K562 (cell line): ENCODE data around the gene TRNAU1AP. TPM values are rescaled to one million over a fixed set of nuclear protein-coding genes. Genes with fewer than 3 reads are reported as not detected.

ENCODE experiments used
- CBX3 ChIP-seq, 2 experiments: IDR thresholded peaks; 1 replicate in 1 of 2; 2 replicates in 1 of 2; pipeline ENCODE4 v1.6.1; 2012; ENCODE audit warnings: inconsistent platforms in 2 of 2, low read length in 2 of 2, borderline replicate concordance in 1 of 2, control low read depth in 1 of 2
- CREBBP ChIP-seq: IDR thresholded peaks from one replicate; pipeline ENCODE4 v1.6.1; 2012; ENCODE audit warnings: low read depth, mild to moderate bottlenecking, control low read depth, inconsistent platforms, low read length
- ETV6 ChIP-seq, 3 experiments: fragments of 150-350 bp in 1 of 3; sonication (generic) in 1 of 3; formaldehyde crosslinking in 1 of 3; IDR thresholded peaks; 2 replicates each; pipeline versions ENCODE4 v1.6.1 to v1.8.0; 2014 to 2022; ENCODE audit warnings: borderline replicate concordance in 2 of 3, low read depth in 2 of 3, antibody characterized with exemption in 1 of 3, low read length in 1 of 3, mild to moderate bottlenecking in 1 of 3, missing genetic modification reagents in 1 of 3
- IFI16 ChIP-seq: fragments of 250-450 bp; sonication (Bioruptor Pico); IDR thresholded peaks from 2 replicates; pipeline ENCODE4 v2.1.2; 2022; ENCODE audit warnings: mild to moderate bottlenecking, inconsistent platforms
- KLF16 ChIP-seq: IDR thresholded peaks from 2 replicates; pipeline ENCODE4 v1.6.1; 2016; ENCODE audit warnings: antibody characterized with exemption
- MEF2D ChIP-seq: conservative IDR thresholded peaks from 2 replicates; pipeline ENCODE4 v1.6.1; 2016; ENCODE audit warnings: low read depth, missing genetic modification characterization, missing compliant biosample characterization
- NFXL1 ChIP-seq: fragments of 450-650 bp; formaldehyde crosslinking; IDR thresholded peaks from 2 replicates; pipeline ENCODE4 v1.4.0; 2021; ENCODE audit warnings: mild to moderate bottlenecking
- NR3C1 ChIP-seq: sonication (generic); formaldehyde crosslinking; IDR thresholded peaks from 2 replicates; pipeline ENCODE4 v1.8.1; 2022; ENCODE audit warnings: missing genetic modification reagents
- TBP ChIP-seq: optimal IDR thresholded peaks from 2 replicates; pipeline ENCODE3; 2011; ENCODE audit warnings: low read depth, low read length, improper control_type of control experiment
- THRAP3 ChIP-seq: fragments of 450-650 bp; IDR thresholded peaks from 2 replicates; pipeline ENCODE4 v1.6.1; 2016; ENCODE audit warnings: mild to moderate bottlenecking, inconsistent platforms, borderline replicate concordance
- ZNF175 ChIP-seq: fragments of 200-800 bp; sonication (Bioruptor generic); IDR thresholded peaks from 2 replicates; pipeline ENCODE4 v1.6.1; 2016; ENCODE audit warnings: low read depth, mild to moderate bottlenecking, missing genetic modification characterization, missing compliant biosample characterization
- ZNF778 ChIP-seq: fragments of 450-650 bp; formaldehyde crosslinking; IDR thresholded peaks from 2 replicates; pipeline ENCODE4 v1.4.0; 2020; ENCODE audit warnings: mild to moderate bottlenecking, moderate library complexity
- polyA plus RNA-seq, 8 experiments: library from polyadenylated mRNA; depleted of rRNA in 4 of 8; stranded (reverse) in 5 of 8; unstranded in 3 of 8; fragments of >200 nt; fragmentation: Nextera tagmentation in 2 of 8; fragmentation: Illumina TruSeq in 1 of 8; extraction: Ambion mirVana in 2 of 8; extraction: Trizol in 1 of 8; gene quantifications; 2 replicates each; pipeline versions ENCODE4 v1.2.1 to v1.2.3, GENCODE V29; 2011 to 2014; ENCODE audit warnings: inconsistent platforms in 1 of 8, missing spikeins in 1 of 8
- total RNA-seq, 7 experiments: library from RNA; depleted of rRNA in 6 of 7; stranded (reverse); fragments of >200 nt in 6 of 7; fragmentation: Illumina TruSeq in 2 of 7; extraction: Trizol in 2 of 7; gene quantifications; 2 replicates each; pipeline versions ENCODE4 v1.2.1 to v1.2.3, GENCODE V29; 2011 to 2021; ENCODE audit warnings: low replicate concordance in 1 of 7
- TF ChIP-seq, protein P1 (sequence below): sonication (generic); IDR thresholded peaks from 2 replicates; pipeline ENCODE4 v1.6.1; 2016
- TF ChIP-seq, protein P2 (sequence below): fragments of 250-450 bp; sonication (Bioruptor Pico); IDR thresholded peaks from 2 replicates; pipeline ENCODE4 v1.4.0; 2020; ENCODE audit warnings: borderline replicate concordance
- TF ChIP-seq, protein P3 (sequence below), 3 experiments: IDR thresholded peaks in 2 of 3; conservative IDR thresholded peaks in 1 of 3; 2 replicates each; pipeline ENCODE4 v1.5.1; 2011 to 2012; ENCODE audit warnings: low read length in 3 of 3, mild to moderate bottlenecking in 3 of 3, control low read depth in 2 of 3, improper control_type of control experiment in 1 of 3, inconsistent platforms in 1 of 3, low read depth in 1 of 3, mixed read lengths in 1 of 3, moderate library complexity in 1 of 3; ENCODE audit not compliant: insufficient read depth in 2 of 3
- TF ChIP-seq, protein P4 (sequence below): fragments of 250-450 bp; sonication (Bioruptor Pico); IDR thresholded peaks from 2 replicates; pipeline ENCODE4 v1.5.1; 2021; ENCODE audit warnings: mild to moderate bottlenecking
- TF ChIP-seq, protein P5 (sequence below), 2 experiments: IDR thresholded peaks; 2 replicates each; pipeline ENCODE4 v1.6.1; 2011; ENCODE audit warnings: borderline replicate concordance in 1 of 2, control low read depth in 1 of 2, low read depth in 1 of 2, low read length in 1 of 2, mild to moderate bottlenecking in 1 of 2, mixed read lengths in 1 of 2, moderate library complexity in 1 of 2; ENCODE audit not compliant: insufficient read depth in 1 of 2, insufficient read length in 1 of 2, poor library complexity in 1 of 2, severe bottlenecking in 1 of 2; ENCODE audit errors: extremely low read depth in 1 of 2
- TF ChIP-seq, protein P6 (sequence below): sonication (generic); formaldehyde crosslinking; IDR thresholded peaks from 2 replicates; pipeline ENCODE4 v1.8.1; 2022; ENCODE audit warnings: missing genetic modification reagents

The TRNAU1AP gene
- total and polyA plus RNA-seq, 9 of the 15 experiments (the other 6 are each of a cell fraction or from before 2014, with no cell fraction given) = 34.9 to 110 (median 46.3) TPM

DNA sequence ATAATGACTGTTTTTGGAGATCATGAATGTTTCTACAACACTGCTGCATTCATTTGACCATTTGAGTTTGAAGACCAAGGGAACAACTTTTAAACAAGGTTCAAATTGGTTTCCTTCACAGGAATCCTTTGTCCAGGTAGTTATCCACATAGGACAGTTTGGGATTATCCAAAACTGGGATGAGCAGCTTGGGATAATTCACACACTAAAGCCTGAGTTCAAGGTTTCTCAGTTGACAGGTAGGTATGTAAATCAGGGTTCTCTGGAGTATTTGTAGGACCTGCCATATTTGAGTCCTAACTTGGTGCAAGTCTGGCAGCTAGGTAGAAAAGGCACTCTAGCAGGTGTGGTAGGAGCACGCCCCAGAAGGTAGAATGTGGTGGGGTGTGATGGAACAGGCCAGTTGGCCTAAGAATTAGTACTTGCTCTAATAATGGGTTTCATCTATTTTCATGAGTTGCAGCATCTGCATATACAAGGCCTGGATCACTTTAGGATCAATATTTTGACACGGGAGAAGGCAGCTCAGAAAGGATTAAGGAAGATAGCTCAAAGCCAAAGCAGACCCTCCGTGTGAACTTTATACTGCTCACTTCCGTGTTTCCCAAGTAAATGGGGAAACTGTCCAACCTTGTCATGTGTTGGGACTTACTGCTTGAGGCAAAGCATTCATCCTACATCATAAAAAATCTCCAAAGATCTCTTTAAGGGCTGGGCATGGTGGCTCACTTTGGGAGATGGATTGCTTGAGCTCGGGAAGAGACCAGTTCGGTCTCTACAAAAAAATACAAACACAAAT is 25.1 kb downstream of the TRNAU1AP start (continued):
- TF ChIP-seq, protein P1, sequence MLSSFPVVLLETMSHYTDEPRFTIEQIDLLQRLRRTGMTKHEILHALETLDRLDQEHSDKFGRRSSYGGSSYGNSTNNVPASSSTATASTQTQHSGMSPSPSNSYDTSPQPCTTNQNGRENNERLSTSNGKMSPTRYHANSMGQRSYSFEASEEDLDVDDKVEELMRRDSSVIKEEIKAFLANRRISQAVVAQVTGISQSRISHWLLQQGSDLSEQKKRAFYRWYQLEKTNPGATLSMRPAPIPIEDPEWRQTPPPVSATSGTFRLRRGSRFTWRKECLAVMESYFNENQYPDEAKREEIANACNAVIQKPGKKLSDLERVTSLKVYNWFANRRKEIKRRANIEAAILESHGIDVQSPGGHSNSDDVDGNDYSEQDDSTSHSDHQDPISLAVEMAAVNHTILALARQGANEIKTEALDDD = no peak
- TF ChIP-seq, protein P2, sequence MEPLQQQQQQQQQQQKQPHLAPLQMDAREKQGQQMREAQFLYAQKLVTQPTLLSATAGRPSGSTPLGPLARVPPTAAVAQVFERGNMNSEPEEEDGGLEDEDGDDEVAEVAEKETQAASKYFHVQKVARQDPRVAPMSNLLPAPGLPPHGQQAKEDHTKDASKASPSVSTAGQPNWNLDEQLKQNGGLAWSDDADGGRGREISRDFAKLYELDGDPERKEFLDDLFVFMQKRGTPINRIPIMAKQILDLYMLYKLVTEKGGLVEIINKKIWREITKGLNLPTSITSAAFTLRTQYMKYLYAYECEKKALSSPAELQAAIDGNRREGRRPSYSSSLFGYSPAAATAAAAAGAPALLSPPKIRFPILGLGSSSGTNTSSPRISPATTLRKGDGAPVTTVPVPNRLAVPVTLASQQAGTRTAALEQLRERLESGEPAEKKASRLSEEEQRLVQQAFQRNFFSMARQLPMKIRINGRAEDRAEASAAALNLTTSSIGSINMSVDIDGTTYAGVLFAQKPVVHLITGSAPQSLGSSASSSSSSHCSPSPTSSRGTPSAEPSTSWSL (CRISPR knock-in tag) = no peak
- TF ChIP-seq IFI16 (CRISPR knock-in tag) (no peak), KLF16 (no peak), MEF2D (tag) (no peak), NR3C1 (CRISPR knock-in tag) (no peak), ZNF175 (CRISPR knock-in tag) (no peak), ZNF778 (CRISPR knock-in tag) (no peak), TBP (no peak), ETV6 (IDR thresholded peaks at IDR 0.05; ENCODE audit: borderline replicate concordance in 1 of 2, low read depth in 2 of 2, low read length in 1 of 2) (no peak), ETV6 (CRISPR knock-in tag; IDR thresholded peaks at IDR 0.05; ENCODE audit: borderline replicate concordance) (no peak), THRAP3 (no peak), NFXL1 (no peak), CREBBP (no peak), CBX3 (IDR thresholded peaks at IDR 0.05; ENCODE audit: borderline replicate concordance in 1 of 2, low read length in 2 of 2) (no peak)
- TF ChIP-seq, protein P3, sequence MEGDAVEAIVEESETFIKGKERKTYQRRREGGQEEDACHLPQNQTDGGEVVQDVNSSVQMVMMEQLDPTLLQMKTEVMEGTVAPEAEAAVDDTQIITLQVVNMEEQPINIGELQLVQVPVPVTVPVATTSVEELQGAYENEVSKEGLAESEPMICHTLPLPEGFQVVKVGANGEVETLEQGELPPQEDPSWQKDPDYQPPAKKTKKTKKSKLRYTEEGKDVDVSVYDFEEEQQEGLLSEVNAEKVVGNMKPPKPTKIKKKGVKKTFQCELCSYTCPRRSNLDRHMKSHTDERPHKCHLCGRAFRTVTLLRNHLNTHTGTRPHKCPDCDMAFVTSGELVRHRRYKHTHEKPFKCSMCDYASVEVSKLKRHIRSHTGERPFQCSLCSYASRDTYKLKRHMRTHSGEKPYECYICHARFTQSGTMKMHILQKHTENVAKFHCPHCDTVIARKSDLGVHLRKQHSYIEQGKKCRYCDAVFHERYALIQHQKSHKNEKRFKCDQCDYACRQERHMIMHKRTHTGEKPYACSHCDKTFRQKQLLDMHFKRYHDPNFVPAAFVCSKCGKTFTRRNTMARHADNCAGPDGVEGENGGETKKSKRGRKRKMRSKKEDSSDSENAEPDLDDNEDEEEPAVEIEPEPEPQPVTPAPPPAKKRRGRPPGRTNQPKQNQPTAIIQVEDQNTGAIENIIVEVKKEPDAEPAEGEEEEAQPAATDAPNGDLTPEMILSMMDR (IDR thresholded peaks at IDR 0.05 in 2 of 3, conservative IDR thresholded peaks at IDR 0.05 in 1 of 3; ENCODE audit: insufficient read depth in 2 of 3, low read depth in 1 of 3, low read length in 3 of 3) = no peak
- TF ChIP-seq, protein P4, sequence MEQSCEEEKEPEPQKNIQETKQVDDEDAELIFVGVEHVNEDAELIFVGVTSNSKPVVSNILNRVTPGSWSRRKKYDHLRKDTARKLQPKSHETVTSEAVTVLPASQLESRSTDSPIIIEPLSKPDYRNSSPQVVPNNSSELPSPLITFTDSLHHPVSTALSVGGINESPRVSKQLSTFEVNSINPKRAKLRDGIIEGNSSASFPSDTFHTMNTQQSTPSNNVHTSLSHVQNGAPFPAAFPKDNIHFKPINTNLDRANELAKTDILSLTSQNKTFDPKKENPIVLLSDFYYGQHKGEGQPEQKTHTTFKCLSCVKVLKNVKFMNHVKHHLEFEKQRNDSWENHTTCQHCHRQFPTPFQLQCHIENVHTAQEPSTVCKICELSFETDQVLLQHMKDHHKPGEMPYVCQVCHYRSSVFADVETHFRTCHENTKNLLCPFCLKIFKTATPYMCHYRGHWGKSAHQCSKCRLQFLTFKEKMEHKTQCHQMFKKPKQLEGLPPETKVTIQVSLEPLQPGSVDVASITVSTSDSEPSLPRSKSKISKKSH (CRISPR knock-in tag) = no peak
- TF ChIP-seq, protein P5, sequence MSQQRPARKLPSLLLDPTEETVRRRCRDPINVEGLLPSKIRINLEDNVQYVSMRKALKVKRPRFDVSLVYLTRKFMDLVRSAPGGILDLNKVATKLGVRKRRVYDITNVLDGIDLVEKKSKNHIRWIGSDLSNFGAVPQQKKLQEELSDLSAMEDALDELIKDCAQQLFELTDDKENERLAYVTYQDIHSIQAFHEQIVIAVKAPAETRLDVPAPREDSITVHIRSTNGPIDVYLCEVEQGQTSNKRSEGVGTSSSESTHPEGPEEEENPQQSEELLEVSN (IDR thresholded peaks at IDR 0.05; ENCODE audit: borderline replicate concordance in 1 of 2, extremely low read depth in 1 of 2, insufficient read depth in 1 of 2, insufficient read length in 1 of 2, low read depth in 1 of 2, low read length in 1 of 2, poor library complexity in 1 of 2, severe bottlenecking in 1 of 2) = no peak
- TF ChIP-seq, protein P6, sequence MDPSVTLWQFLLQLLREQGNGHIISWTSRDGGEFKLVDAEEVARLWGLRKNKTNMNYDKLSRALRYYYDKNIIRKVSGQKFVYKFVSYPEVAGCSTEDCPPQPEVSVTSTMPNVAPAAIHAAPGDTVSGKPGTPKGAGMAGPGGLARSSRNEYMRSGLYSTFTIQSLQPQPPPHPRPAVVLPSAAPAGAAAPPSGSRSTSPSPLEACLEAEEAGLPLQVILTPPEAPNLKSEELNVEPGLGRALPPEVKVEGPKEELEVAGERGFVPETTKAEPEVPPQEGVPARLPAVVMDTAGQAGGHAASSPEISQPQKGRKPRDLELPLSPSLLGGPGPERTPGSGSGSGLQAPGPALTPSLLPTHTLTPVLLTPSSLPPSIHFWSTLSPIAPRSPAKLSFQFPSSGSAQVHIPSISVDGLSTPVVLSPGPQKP (CRISPR knock-in tag) = no peak
